GM19328 (cell line): ENCODE data around the gene DMRTA1.
"Not testable (repeated sequence)": the region's sequence is repeated elsewhere in the genome, so short reads cannot be mapped to it uniquely, and the experiment has no call there.

ENCODE experiments used
- ATAC-seq: cut with Tn5 transposase; IDR thresholded peaks from one replicate; pipeline ENCODE4 v1.9.1; 2021; ENCODE audit warnings: mild to moderate bottlenecking, moderate library complexity; ENCODE audit not compliant: unreplicated experiment

DMRTA1 gene, protein sequence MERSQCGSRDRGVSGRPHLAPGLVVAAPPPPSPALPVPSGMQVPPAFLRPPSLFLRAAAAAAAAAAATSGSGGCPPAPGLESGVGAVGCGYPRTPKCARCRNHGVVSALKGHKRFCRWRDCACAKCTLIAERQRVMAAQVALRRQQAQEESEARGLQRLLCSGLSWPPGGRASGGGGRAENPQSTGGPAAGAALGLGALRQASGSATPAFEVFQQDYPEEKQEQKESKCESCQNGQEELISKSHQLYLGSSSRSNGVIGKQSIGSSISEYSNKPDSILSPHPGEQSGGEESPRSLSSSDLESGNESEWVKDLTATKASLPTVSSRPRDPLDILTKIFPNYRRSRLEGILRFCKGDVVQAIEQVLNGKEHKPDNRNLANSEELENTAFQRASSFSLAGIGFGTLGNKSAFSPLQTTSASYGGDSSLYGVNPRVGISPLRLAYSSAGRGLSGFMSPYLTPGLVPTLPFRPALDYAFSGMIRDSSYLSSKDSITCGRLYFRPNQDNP

GRCh38 chr9:22446589-22446949 is at the start of gene DMRTA1:
Gene DMRTA1, plus strand, starts transcription at chr9:22446824. Its CDS starts 242 bp downstream, at chr9:22447066.
- ATAC-seq = peak; percentile 19

- no peak for ATAC-seq
Measured at GRCh38 chr9:22401671-22402070, 45.0 kb upstream of the DMRTA1 start.

GRCh38 chr9:22405869-22406659 is 40.6 kb upstream of the DMRTA1 start:
- no peak for ATAC-seq

- no peak for ATAC-seq
Measured at GRCh38 chr9:22413884-22414283, 32.7 kb upstream of the DMRTA1 start.

DNA sequence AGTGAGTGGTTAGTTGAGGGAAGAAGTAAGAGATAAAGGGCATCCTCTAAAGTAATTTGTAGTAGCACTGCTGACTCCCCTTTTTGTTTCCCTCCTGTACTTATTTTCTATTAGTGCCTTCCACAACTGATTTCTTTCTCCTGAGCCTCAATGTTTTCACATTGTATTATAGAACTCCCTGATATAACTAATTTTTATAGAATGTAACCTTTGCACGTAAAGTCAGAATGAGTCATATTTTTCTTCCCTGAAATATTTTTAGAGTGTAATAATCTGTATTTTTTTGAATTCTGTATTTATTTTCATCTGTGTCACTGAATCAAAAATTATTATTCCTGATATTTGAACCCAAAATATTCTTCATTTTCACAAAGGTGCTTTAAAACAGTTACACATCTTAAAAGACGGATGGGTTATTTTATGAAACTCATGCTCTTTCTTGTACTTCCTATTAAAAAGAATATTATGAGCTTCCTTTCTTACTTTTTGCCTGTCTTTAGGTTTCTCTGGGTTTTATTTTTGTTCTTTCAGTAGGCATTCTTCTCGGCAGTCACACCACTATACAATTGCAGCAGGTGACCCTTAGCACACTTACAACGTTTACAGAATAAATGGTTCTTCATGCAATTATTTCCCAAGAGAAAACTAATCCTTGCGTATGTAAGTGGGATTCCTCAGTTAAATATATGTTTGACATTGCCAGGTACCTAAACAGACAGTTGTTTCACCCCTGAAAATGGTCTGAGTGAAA is 30.5 kb upstream of the DMRTA1 start:
- ATAC-seq = no peak

DNA sequence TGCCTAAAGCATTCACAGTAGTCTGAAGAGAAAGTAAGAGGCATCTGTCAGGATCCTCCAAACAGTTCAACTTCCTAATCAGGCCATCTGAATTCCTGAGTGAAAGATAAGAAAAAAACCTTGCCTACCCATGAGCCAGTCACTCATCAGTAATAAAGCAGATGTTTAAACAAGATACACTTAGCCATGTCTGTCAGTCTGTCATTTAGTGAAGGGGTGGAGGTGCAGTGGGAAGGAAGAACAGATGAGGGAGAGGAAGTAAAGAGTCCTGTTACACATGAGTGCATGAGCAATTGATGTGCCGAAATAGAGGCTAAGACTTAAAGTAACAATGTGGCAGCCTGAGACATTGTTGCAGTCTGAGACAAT is 29.9 kb upstream of the DMRTA1 start:
- no peak for ATAC-seq

DNA sequence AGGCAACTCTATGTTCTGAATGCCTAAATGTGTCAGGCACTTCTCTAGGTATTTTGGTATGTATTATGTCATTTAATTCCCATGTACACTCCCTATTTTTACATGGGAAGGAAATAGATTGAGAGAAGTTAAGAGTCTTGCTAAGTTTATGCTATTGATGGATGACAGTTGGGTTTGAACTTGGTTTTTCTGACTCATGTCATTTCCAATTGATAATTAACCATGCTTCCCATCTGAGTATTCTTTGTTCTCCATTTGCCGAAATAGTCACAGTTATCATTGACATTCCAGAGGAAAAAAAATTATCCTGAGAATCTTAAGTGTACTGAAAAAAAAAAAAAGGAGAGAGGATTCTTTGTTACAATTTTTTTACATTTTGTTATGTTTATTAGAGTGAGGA is 23.1 kb upstream of the DMRTA1 start:
- ATAC-seq = no peak

DNA sequence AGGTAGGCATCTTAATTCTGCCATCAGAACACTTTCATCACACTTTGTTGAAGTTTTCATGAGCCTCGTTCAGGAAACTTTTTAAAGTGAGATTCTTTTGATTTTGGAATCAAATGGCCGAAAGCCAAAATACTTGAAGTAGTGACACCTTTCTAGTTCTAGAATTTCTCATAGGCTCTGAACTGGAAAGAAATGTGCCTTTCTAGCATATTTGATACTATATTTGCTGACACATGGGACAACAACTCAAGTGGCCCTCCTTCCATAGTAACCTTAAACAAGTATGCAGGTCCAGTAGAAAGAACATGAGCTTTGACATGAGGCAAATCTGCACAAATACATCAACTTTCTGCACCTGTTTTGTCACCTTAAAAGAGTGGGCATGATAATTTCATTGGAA is 22.0 kb upstream of the DMRTA1 start:
- no peak for ATAC-seq

DNA sequence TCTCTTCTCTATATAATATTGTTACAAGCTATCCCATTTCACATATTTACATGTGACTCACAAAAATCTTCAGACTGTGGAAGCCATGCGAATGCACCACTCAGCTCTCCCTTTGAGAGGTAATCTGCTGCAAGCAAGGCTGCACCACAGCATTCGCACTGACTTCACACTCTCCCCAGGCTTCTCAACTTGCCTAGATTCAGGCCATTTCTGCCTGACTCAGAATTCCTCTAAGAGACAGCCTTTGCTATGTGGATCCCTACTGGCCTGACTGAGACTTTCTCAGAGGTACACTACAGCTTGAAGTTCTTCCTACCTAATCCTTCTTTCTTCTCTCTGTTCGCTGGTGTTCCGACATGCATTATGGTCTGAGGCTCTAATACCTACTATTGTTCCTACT is 21.1 kb upstream of the DMRTA1 start:
- ATAC-seq = no peak

DNA sequence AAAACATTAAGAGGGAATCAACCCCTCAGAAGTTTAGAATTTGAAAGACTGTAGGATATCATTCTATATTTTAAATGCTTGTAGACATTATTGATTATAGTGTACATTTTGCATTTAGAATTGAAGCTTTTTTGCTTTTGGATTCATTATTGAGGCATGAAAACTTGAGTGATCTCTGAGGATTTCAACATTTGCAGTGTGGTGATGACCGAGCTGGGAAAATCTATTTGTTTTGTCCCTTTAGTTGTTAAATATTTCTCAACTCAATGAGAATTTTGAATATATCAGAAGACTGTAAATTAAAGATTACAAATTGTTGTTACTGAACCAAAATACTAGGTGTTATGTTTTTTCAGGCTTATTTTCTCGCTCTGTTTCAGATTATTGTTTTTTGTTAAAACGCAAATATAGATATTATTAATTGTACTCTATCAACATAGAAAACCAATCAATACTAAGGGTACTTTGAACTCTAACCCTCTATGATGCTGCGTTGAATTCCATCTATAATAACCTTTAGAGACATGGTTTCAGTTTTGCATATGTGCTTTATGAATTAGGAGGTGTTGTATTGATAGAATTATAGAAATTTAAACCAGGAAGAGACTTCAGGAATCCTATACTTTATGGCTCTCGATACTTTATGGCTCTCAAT is 19.3 kb upstream of the DMRTA1 start:
- no peak for ATAC-seq

DNA sequence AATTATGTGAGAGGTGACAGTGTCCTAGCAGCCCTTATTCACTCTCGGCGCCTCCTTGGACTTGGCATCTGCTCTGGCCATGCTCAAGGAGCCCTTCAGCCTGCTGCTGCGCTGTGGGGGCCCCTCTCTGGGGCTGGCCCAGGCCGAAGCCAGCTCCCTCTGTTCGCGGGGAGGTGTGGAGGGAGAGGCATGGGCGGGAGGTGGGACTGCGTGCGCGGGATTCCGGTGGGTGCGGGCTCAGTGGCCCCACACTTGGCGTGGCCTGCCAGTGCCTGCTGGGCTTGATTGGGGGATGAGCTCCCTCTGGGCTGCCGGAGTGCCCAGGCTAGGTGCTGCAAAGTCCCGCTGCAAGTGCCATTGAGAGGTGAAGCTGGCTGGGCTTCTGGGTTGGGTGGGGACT is 12.9 kb upstream of the DMRTA1 start:
- ATAC-seq = no peak

DNA sequence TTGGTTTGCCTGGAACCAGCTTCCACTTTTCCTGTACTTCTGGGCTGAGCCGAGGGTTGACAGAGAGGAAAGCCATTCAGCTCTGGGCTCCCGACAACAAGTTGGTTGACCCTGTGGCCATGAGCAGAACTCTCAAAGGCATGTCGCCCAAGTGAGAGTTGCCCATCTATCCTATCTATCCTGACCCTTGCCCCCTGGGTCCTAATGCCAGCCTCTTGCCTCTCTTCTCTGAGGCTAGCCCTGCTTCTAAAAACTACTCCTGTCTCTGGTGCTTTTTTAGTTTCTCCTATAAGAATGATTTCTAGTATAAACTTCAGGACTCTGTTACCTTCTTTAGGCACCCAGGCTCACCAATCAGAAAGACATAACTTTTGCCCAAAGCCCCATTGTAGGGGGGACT is 11.4 kb upstream of the DMRTA1 start:
- not testable (repeated sequence) for ATAC-seq

DNA sequence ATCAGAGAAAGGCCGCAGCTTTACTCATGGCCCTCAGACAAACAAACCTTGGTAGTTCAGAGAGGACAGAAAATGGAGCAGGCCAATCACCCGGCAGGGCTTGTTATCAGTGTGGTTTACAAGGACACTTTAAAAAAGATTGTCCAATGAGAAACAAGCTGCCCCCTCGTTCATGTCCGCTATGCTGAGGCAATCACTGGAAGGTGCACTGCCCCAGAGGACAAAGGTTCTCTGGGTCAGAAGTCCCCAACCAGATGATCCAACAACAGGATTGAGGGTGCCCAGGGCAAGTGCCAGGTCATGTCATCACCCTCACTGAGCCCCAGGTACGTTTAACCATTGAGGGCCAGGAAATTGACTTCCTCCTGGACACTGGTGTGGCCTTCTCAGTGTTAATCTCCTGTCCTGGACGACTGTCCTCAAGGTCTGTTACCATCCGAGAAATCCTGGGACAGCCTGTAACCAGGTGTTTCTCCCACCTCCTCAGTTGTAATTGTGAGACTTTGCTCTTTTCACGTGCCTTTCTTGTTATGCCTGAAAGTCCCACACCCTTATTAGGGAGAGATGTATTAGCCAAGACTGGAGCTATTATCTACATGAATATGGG is 9.1 kb upstream of the DMRTA1 start:
- ATAC-seq = not testable (repeated sequence)

DNA sequence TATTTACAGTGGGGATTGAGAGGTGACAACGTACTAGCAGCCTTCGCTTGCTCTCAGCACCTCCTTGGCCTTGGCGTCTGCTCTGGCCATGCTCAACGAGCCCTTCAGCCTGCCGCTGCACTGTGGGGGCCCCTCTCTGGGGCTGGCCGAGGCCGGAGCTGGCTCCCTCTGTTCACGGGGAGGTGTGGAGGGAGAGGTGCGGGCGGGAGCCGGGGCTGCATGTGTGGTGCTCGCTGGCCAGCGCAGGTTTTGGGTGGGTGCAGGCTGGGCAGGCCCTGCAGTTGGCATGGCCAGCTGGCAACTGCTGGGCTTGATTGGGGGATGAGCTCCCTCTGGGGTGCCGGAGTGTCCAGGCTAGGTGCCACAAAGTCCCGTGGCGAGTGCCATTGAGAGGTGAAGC is 5.8 kb upstream of the DMRTA1 start:
- no peak for ATAC-seq

DNA sequence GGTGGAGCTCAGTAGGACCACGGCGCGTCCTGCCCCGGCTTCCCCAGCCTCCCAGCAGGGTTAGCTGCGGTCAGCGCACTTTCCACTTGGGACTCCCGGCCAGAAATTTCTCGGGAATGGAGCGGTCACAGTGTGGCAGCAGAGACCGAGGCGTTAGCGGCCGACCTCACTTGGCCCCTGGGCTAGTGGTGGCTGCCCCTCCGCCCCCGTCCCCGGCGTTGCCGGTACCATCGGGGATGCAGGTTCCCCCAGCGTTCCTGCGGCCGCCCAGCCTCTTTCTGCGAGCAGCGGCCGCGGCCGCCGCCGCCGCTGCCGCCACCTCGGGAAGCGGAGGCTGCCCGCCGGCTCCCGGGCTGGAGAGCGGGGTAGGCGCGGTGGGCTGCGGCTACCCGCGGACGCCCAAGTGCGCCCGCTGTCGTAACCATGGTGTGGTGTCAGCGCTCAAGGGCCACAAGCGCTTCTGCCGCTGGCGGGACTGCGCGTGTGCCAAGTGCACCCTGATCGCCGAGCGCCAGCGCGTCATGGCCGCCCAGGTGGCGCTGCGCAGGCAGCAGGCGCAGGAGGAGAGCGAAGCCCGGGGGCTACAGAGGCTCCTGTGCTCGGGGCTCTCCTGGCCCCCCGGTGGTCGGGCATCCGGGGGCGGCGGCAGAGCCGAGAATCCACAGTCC is 460 bp downstream of the DMRTA1 start:
- peak; percentile 71 for ATAC-seq

DNA sequence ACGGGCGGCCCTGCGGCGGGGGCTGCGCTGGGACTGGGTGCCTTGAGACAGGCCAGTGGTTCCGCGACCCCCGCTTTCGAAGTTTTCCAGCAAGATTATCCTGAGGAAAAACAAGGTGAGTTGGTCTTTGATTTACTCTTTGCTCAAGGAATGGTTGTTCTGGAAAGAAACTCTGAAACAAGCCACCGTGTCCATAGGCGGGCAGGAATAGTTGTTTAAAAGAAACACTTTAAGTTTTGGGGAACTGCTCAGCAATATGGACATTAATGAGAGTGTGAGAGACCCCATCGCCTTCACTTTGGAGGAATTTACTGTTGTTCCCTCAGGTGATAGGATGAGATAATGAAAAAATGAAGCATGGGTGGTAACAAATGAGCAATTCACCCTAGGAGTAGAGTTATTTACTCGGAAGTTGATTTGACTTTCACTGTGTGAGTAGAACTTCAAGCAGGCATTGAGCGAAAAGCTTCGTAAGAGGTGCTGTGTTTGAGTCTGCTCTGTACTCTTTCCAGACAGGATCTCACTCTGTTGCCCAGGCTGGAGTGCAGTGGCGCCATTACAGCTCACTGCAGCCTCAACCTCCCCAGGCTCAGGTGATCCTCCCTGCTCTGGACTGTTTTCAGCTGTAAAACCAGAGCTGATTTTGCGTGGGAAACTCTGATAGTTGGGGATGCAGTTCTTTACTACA is 1.1 kb downstream of the DMRTA1 start:
- no peak for ATAC-seq

- ATAC-seq = no peak
Measured at GRCh38 chr9:22449719-22450118, 3.1 kb downstream of the DMRTA1 start.

DNA sequence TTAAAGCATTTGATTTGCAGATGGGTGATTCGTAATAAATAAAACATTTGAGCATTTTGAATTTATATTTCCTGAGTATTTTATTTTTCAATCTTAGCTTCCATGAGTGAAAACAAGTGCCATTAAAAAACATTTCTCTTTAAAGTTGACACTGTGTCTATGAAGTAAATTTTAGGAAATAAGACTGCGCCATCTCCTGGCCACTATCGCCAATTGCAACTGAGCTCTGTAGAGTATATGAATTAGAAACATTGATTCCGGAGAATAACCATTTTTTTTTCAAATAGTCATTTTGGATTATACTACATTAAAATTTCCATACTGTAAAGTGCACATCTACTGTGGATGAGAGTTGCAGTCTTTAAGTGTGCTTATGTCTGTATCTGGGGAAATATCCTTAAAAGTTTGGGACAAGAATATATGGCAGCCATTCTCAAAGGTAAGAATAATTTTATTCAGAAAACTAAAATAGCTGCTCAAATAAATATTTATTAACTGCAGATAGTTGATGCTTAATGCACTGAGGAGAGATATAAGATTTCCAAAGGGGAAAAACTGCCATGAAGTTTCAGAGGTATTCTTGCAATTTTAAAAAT is 5.9 kb downstream of the DMRTA1 start:
- no peak for ATAC-seq

DNA sequence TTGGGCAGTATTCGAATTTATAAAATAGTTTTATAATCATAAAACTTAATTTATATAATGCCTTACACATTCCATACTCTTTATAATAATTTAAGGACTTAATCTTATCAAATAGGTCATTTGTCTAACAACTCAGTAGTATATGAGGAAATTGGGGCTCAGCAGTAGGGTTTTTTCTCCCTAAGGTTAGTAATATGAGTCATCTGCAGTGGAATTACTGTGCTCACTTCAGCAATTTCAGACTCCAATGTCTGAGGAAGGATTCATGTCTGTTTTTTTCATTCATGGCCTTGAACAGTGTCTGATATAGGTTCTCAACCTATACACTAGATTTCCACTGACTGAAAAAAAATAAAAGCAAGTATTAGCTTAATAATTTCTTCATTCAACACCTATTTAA is 7.4 kb downstream of the DMRTA1 start:
- no peak for ATAC-seq
